Measurements from ENCODE around the gene EPHA1.

- TF ChIP-seq POLR2A (IDR thresholded peaks at IDR 0.05), result no peak
- TF ChIP-seq, protein P1, sequence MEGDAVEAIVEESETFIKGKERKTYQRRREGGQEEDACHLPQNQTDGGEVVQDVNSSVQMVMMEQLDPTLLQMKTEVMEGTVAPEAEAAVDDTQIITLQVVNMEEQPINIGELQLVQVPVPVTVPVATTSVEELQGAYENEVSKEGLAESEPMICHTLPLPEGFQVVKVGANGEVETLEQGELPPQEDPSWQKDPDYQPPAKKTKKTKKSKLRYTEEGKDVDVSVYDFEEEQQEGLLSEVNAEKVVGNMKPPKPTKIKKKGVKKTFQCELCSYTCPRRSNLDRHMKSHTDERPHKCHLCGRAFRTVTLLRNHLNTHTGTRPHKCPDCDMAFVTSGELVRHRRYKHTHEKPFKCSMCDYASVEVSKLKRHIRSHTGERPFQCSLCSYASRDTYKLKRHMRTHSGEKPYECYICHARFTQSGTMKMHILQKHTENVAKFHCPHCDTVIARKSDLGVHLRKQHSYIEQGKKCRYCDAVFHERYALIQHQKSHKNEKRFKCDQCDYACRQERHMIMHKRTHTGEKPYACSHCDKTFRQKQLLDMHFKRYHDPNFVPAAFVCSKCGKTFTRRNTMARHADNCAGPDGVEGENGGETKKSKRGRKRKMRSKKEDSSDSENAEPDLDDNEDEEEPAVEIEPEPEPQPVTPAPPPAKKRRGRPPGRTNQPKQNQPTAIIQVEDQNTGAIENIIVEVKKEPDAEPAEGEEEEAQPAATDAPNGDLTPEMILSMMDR (IDR thresholded peaks at IDR 0.05), result no peak
- TF ChIP-seq EP300 (IDR thresholded peaks at IDR 0.05), result no peak
- no peak for TF ChIP-seq POLR2AphosphoS5 (IDR thresholded peaks at IDR 0.05)
Observed at GRCh38 chr7:143439866-143440265, 31.2 kb upstream of the EPHA1 start.
